ENCODE results near the gene EPHA4. TPM values are rescaled to one million over a fixed set of nuclear protein-coding genes. Genes with fewer than 3 reads are reported as not detected.

The EPHA4 gene
- total RNA-seq, 1 experiment from 2014 or later, result 0.41 TPM

DNA sequence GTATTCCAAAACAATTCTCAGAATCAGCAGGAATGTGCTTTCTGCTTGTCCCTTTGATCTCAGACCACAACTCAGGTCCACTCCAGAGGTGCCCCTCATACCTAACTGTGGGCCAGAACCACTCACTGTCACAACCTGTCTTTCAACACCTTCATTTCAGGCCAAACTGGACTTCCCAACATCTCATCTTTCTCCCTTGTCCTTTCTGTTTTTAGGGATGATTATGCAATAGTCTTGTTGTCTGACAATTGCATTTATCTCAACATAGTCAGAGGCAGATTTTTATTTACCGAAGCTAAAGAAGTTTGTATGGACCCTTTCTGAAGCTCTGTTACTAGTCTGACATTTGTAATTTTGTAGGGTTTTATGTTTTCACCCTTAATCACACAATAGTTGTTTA is 95.9 kb downstream of the EPHA4 start:
- DNase-seq (ENCODE audit: low spot score), result no peak

GRCh38 chr2:221473451-221473850 is 98.7 kb downstream of the EPHA4 start:
- DNase-seq (ENCODE audit: low spot score), result no peak

DNA sequence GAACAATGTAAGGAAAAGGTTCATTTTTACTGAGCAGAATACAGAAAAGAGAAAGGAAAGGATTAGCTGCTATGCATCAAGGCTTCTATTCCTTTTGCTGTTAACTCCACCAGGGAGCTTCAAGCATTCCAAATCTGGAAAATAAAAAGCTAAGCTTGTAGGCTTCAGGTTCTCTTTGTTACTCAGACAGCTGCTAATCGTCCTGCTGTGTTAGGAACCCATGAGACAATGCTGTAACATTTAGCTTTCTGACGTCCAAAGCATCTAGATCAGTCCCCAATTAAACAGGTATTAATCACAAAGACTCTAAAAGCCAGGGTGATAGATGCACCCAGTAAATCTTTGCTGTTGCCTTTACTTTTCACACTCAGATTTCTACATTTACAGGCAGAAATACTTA is 103.8 kb downstream of the EPHA4 start:
- no peak for DNase-seq (ENCODE audit: low spot score)

DNA sequence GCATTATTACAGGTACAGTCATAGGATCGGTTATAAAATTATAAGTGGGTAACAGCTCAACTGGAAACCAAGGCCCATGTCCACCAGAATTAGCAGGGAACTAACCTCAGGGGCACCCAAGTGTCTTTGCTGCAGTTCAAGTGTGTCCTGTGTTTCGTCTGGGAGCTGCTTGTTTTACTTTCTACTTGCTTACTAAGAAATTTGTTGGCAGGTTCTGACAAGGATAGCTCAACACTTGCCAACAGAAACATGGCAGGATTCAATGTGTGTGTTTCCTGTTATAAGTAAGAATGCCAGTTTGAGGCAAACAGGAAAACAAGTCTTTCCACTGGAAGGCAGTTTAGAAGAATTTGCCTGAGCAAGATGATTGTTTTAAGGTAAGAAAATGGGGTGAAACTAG is 104.5 kb downstream of the EPHA4 start:
- DNase-seq (ENCODE audit: low spot score), result no peak

- DNase-seq (ENCODE audit: low spot score), result no peak
Observed at GRCh38 chr2:221466744-221467143, 105.4 kb downstream of the EPHA4 start.

- no peak for DNase-seq (ENCODE audit: low spot score)
Observed at GRCh38 chr2:221465776-221466175, 106.3 kb downstream of the EPHA4 start.

DNA sequence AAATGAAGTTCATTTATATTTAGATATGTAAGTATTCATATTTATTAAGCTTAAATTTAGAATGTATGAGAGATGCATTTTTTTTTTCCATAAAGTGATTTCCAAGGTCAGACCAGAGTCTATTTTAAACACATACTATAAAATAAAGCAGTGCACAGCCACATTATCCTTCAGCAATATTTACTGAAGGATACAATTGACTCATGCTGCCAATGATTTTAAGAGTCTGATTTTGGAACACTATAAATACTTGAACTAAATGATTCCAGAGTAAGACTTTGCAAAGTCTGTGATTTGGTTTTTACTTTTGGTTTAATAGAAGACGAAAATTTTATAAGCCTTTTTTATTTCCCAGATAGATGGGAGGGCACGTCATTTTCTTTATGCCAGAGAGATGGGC is 107.1 kb downstream of the EPHA4 start:
- no peak for DNase-seq (ENCODE audit: low spot score)

- no peak for DNase-seq (ENCODE audit: low spot score)
Observed at GRCh38 chr2:221463241-221463896, 108.7 kb downstream of the EPHA4 start.

DNA sequence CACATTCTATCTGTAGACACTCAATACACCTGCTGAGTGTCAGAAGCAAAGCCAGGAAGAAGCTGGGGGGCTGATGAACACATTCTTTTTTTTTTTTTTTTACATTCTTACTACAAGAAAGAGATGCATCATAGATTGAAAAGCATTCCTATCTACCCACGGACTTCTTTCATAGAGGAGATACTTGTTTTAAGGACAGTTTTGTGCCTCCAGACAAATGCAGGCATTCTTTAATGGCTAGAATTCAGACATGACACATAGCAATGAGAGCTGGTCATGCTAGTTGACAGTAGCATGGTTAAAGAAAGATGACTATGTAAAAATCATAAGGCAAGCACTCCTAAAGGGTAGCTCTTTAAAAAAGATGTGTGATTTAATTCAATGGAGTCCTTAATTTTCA is 110.2 kb downstream of the EPHA4 start:
- no peak for DNase-seq (ENCODE audit: low spot score)

GRCh38 chr2:221460136-221460535 is 112.0 kb downstream of the EPHA4 start:
- DNase-seq (ENCODE audit: low spot score), result no peak

DNA sequence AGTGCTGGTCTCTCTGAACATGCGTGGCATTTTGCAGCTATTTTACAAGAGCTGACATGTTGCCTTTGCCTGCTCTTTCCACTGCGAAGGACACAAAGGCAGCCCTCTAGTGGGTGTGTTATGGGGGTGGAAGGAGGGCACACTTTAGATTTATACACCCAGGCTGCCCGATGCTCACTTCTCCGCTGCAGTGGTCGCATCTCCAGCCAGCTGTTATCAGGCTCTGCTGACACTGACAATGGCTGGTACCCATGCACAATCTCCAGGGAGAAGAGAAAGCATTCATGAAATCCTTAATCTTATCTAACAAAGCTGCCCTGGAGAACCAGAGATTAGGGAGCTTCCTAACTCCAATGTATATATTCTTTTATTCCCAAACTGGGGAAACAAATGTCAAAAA is 113.5 kb downstream of the EPHA4 start:
- no peak for DNase-seq (ENCODE audit: low spot score)

DNA sequence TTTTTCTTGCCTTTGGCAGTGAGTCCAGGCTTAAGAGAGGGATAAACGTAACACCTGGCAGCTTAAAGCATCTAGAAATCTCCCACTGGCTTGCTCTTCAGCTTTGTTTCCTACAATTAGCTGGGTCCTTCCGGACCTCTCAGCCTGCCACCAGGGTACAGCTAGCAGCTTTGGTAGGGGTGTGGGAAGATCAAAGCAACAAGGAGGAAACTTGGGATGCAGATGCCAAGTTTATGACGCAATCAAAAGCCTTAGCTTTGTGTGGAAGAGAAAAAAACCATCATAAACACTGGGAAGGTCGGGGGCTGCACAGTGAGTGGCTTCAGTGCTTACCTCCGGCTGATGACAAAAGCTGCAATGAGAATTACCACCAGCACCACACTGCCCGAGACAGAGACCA is 116.9 kb downstream of the EPHA4 start:
- DNase-seq (ENCODE audit: low spot score), result no peak

GRCh38 chr2:221454459-221455105 is 117.5 kb downstream of the EPHA4 start:
- no peak for DNase-seq (ENCODE audit: low spot score)

- DNase-seq (ENCODE audit: low spot score), result no peak
Observed at GRCh38 chr2:221451862-221452788, 120.0 kb downstream of the EPHA4 start.

- DNase-seq (ENCODE audit: low spot score), result no peak
Observed at GRCh38 chr2:221450280-221450679, 121.8 kb downstream of the EPHA4 start.

DNA sequence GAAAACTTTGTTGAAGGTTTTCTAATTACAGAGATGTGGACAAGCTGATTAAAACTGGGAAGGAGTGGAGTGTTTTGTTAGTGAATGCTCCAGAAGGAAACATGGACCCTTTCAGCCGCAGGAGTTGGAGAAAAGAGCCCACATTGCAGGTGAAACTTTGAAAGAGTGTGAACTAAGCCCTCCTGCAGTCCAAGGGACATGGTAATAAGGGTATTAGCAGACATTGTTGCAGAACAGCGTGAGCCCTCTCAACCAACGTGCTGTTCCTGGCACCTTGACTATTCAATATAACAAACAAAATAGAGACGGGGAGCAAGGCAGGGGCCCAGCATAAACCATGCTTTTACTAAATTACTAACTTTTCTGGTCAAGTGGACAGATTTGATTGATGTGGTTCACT is 122.7 kb downstream of the EPHA4 start:
- no peak for DNase-seq (ENCODE audit: low spot score)

- no peak for DNase-seq (ENCODE audit: low spot score)
Observed at GRCh38 chr2:221448844-221449390, 123.2 kb downstream of the EPHA4 start.

- DNase-seq (ENCODE audit: low spot score), result no peak
Observed at GRCh38 chr2:221448057-221448843, 123.9 kb downstream of the EPHA4 start.

GRCh38 chr2:221447310-221447709 is 124.8 kb downstream of the EPHA4 start:
- no peak for DNase-seq (ENCODE audit: low spot score)

DNA sequence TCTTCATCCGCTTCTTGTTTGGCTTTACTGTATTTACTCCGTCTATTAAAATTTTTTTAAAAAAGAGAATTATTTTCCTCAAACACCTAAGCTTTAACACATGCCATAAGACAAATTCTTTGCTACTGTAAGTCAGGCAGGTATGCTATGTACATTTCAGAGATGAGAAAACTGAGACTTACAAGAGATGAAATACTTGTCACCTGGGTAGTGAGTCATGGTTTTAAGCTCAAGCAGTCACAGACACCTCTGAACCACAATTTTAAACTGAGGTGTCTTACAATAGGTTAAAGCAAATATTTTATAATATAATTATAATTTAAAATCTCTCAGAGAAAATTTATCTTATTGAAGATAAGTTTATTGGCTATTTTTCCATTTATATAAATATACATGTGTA is 126.0 kb downstream of the EPHA4 start:
- no peak for DNase-seq (ENCODE audit: low spot score)

GRCh38 chr2:221444106-221444505 is 128.0 kb downstream of the EPHA4 start:
- DNase-seq (ENCODE audit: low spot score), result no peak
